WTC11 (cell line): ENCODE data around the gene CCNYL1.

ENCODE experiments used
- TF ChIP-seq, protein P1 (sequence below): fragments of 200-600 bp; IDR thresholded peaks from 2 replicates; pipeline ENCODE4 v1.8.0; 2022; ENCODE audit warnings: antibody characterized with exemption
- TF ChIP-seq, protein P2 (sequence below): sonication (generic); formaldehyde crosslinking; IDR thresholded peaks from 2 replicates; pipeline ENCODE4 v1.8.1; 2023; ENCODE audit warnings: mild to moderate bottlenecking, missing genetic modification reagents, moderate library complexity

DNA sequence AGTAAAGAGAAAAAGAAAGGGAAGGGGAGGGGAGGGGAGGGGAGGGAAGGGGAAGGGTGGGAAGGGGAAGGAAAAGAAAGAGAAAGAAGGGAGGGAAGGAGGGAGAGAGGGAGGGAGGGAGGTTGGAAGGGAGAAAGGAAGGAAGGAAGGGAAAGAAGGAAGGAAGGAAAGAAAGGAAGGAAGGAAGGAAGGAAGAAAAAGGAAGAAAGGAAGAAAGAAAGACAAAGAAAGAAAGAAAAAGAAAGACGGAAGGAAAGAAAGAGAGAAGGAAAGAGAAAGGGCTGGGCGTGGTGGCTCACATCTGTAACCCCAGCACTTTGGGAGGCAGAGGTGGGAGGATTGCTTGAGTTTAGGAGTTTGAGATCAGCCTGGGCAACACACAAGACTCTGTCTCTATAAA is 24.6 kb upstream of the CCNYL1 start:
- TF ChIP-seq, protein P1, sequence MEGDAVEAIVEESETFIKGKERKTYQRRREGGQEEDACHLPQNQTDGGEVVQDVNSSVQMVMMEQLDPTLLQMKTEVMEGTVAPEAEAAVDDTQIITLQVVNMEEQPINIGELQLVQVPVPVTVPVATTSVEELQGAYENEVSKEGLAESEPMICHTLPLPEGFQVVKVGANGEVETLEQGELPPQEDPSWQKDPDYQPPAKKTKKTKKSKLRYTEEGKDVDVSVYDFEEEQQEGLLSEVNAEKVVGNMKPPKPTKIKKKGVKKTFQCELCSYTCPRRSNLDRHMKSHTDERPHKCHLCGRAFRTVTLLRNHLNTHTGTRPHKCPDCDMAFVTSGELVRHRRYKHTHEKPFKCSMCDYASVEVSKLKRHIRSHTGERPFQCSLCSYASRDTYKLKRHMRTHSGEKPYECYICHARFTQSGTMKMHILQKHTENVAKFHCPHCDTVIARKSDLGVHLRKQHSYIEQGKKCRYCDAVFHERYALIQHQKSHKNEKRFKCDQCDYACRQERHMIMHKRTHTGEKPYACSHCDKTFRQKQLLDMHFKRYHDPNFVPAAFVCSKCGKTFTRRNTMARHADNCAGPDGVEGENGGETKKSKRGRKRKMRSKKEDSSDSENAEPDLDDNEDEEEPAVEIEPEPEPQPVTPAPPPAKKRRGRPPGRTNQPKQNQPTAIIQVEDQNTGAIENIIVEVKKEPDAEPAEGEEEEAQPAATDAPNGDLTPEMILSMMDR, result no peak
- TF ChIP-seq, protein P2, sequence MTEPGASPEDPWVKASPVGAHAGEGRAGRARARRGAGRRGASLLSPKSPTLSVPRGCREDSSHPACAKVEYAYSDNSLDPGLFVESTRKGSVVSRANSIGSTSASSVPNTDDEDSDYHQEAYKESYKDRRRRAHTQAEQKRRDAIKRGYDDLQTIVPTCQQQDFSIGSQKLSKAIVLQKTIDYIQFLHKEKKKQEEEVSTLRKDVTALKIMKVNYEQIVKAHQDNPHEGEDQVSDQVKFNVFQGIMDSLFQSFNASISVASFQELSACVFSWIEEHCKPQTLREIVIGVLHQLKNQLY, result no peak
